ENCODE measurements around the gene NLGN1.

NLGN1 gene

DNA sequence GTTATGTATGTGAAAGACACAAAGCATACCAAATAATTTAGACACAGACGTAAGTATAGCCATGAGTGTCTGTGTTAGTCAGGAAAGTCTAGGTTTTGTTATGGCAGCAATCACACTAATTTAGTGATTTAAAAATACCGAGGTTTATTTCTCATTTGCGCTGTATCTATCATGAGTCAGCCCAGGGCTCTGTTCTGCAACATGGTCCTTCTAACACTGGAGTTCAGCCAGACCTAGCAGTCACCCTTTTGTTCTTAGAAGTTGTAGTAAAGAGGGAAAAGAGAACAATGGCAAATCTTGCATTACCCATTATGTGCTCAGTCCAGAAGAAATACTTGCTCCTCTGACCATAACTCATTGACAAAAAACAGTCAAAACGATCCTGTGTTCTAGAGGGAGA, 311.5 kb downstream of the NLGN1 start:
- DNase-seq (ENCODE audit: low read depth in 2 of 2), result no peak

DNA sequence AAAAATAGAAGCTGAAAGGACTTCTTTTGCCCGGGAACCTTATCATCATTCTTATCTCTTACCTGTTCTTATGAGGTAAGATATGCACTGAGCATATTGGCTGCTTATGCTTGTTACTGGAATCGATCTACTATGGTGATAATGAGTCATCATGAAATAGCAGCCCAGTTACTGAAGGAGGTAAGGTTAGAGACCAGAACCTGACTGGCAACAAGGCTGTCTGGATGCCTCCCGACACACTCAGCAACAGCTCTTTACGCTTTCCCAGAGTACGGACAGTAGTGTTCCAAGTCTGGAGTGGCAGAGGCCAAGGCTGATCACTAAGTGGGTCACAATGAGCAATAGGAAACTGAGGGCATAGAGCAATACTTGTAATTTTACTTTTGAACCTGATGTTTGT, 314.1 kb downstream of the NLGN1 start:
- no peak for DNase-seq (ENCODE audit: low read depth in 2 of 2)

DNA sequence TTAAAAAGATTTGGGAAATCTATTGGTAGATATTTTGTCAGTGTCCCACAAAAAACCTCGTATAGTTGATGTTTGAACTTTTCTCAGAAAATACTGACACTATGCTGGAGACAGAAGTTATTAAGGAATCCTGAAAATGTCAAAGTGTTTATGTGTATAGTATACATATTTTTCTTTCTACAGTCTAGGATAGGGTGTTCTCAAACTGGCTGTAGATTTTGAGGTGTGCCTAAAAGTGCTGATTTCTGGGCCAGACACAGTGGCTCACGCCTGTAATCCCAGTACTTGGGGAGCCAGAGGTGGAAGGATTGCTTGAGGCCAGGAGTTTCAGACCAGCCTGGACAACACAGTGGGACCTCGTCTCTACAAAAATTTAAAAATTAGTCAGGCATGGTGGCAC, 322.0 kb downstream of the NLGN1 start:
- no peak for DNase-seq (ENCODE audit: low read depth in 2 of 2)

DNA sequence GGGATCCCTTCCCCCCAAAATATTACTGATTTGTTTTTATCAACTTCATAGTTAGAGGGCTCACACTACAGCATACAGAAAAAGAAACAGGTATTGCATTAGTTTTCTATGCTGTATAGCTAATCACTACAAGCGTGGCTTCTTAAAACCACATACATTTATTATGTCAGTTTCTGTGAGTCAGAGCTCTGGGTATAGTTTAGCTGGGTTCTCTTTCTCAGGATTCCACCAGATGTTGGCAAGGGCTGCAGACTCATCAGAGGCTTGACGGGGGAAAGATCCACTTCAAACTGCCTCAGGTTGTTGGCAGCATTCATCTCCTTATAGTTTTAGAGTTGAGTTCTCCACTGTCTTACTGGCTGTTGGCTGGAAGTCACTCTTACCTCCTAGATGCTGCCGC, 328.0 kb downstream of the NLGN1 start:
- no peak for DNase-seq (ENCODE audit: low read depth in 2 of 2)

DNA sequence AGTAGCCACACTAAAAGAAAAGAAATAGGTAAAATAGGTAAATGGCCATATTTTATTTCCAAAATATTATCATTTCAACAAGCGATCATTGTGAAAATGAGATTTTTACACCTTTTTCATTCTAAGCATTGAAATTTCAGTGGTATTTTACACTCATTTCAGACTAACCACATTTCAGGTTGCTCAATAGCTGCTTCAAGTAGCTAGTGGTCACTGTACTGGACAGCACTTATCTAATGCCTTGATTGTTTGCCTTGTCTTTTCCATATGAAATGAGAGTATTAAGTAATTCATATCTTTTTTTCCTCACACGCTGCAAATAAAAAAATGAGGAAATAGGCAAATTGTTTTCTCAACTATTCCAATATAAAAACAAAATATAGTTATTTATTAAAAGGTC, 332.8 kb downstream of the NLGN1 start:
- no peak for DNase-seq (ENCODE audit: low read depth in 2 of 2)

DNA sequence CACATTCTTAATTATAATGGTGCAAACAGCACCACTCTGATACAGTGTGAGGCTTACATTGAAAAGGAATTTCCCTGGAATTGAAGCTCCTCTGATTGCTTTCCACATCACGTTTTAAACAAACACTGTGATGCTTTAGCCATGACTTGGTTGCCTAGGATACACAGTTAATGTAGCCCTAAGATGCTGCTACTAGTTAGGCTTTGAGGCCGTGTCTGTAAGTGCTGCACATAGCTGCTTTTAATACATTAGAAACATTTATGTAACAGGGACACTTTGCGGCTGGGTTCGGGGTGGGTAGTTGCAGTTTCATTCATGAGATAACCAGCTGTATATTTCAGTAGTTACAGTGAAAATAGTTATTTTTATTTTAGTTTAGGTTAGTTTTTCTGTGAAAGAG, 334.7 kb downstream of the NLGN1 start:
- DNase-seq (ENCODE audit: low read depth in 2 of 2), result no peak

DNA sequence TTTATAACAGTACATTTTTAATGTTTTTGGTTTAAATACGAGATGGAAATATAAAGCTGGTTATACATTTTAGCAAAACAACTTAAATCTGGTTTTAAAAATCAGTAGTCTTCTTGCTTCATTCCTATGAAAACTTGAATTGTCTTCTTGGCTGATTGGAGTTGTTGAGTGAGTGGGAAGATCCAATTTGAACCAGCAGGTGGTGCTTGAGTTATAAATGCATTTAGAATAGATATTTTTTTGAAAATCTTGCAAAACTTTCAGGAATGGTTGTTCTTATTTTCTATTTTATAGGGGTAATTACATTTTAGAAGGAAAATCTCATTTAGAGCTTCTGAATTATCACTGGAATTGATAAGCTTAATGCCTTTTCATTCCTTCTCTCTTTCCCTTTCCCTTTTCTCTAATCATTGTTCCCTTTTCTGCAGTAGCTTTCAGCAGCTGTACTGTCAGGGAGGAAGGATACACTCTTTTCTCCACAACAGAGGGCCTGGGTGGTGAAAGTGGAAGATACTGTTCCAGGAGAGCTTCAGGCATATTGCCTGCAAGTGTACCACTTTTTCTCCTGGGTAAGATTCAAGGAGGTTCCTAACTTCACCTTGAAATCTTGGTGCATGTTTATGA, 335.6 kb downstream of the NLGN1 start:
- DNase-seq (ENCODE audit: low read depth in 2 of 2), result no peak

DNA sequence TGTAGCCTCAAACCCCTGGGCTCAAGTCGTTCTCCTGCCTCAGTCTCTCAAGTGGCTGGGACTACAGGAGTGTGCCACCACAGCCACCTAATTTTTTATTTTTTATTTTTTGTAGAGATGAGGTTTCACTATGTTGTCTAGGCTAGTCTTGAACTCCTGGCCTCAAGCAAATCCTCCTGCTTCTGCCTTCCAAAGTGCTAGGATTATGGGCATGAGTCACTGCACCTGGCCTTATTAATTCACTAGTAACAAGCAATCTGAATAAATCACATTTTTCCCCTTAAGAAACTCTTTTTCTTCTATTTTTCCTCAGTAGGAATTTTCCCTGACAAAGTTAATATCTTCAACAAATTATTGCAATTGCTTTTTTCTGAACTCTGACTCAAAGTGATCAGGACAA, 336.9 kb downstream of the NLGN1 start:
- no peak for DNase-seq (ENCODE audit: low read depth in 2 of 2)

DNA sequence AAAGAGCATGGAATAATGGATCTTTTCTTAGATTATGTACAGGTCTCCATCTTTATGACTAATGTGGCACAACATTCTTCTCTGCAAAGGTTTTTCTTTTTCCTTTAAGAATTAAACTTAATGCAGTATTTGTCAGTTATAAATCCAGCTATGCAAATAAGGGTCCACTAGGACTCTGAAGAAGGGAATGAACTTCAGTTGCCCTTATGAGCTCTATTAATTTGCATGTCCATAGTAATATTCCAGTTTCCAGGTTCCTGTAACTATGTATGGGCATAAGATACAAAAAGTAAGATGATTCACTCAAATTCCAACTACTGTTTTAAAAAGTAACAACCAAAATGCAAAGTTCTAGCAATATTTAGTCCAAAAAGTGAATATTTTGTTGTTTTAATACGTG, 337.4 kb downstream of the NLGN1 start:
- DNase-seq (ENCODE audit: low read depth in 2 of 2), result no peak

DNA sequence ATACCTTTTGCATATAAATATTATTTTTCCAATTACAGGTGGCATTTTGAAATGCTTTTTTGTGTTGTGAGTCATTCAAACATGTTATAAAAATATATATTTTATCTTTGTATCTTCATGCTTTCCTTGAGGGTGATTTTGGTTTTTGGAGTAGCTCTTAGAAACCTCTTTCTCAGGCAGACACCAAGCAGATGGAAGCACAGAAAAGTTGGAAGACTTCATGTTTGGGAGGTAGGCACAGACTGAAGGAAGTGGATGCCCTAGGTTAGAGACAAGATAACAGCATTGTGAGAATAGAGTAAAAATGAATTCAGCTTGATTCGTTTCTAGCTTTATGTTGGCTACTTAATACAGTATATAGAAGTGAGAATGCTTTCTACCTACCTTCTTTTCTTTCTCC, 338.3 kb downstream of the NLGN1 start:
- DNase-seq (ENCODE audit: low read depth in 2 of 2), result no peak

DNA sequence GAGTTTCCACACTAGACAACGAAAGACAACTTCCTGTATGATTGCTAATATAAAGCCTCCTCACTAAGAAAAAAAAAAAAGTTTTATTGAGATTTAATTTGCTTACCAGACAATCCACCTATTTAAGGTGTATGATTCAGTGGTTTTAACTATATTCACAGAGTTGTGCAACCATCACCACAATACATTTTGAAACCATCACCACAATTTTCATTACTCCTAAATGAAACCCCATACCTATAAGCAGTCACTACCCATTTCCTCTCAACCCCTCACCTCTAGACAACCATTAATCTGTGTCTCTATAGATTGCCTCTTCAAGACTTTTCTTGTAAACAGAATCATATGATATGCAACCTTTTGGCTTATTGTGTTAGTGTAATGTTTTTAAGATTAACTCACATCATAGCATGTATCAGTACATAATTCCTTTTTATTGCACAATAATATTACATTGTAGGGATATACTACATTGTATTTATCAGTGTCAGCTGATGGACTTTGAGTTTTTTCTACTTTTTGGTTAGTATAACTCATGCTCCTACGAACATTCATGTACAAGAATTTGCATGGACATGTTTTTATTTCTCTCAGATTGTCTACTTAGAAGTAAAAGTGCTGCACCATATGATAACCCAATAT, 339.7 kb downstream of the NLGN1 start:
- DNase-seq (ENCODE audit: low read depth in 2 of 2), result no peak

DNA sequence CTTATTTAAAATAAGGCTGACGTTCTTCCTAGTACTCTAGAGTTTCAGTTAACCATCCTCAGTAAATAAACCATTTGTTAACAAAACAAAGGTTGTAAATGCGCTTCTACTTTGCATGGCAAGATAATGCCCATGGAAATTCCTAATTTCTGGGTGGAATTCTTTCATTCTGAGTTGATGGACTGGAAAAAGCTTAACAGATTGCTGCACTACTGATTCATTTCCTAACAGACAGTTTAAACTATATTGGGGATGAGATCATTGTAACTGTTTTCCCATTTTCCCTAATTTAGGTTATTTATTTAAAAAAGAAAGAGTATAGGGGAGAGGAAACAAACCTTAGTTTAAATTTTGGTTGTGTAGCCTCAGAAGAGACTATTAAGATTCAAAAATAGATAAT, 342.2 kb downstream of the NLGN1 start:
- DNase-seq (ENCODE audit: low read depth in 2 of 2), result no peak

DNA sequence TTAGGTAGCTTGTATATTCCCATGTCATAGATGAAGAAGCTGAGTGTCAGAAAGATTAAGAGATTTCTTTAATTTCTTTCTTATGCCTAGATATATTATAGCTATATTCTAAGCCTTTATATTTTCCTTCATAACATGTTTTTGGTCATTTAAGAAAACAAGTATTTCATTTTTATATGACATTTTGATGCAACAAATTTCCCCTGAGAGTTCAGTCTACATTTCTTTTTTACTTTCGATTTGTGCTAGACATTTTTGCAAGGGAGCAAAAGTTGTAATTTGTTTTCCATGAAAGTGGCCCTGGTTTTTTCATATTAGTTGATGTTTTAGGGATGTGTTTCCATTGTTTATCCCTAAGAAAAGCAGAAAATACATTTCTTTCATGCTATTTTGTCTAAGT, 344.9 kb downstream of the NLGN1 start:
- no peak for DNase-seq (ENCODE audit: low read depth in 2 of 2)

DNA sequence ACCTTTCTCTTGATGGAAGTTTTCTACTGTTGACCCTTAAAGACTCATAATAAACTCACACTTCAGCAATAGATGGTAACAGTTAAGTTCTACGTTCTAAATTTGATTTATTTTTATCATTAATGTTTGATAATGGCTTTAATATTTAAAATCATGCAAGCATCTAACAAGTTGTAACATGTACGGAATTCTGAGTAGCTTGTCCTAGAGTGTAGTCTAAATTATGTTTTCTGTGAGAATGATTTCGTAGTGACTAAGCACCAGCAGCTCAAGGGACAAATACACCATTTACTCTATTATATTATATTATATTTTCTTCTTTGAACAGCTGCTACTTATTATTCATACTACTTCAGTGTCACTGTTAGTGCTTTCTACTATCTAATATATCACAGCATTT, 345.6 kb downstream of the NLGN1 start:
- DNase-seq (ENCODE audit: low read depth in 2 of 2), result no peak

DNA sequence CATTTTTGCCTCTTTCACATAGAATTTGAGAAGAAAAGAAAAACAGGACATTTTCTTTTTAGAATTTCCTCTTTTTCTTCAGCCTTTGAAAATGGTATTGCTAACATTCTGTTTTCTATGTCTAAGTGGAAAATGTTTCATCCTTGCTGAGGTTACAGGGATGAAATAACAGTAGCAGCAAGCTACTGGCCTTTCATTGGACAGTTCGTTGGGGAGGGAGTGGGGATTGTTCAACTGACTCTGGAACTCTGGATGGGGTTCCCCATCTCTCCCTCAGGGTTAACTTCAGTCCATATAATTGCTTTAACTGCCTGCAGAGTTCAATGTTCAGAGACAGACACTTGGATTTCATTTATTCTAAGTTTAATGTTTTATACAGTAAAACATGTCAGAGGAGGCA, 346.0 kb downstream of the NLGN1 start:
- no peak for DNase-seq (ENCODE audit: low read depth in 2 of 2)

DNA sequence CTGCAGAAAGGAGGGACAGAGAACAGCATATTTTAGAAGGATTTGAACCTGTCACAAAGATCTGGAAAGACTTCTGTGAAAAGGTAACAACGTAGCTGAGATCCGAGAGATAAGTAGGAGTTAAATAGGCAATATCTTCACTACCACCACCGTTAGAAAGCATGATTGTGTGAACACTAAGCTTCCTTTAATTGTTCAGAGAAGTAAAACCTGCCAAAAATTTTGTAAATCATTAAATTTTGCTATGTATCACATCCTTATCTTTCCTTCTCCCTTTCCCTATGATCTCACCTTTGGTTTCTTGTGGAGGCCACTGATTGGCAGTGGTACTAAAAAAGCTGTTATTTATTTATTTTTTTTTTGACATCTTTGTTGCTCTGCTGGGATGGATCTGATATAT, 346.9 kb downstream of the NLGN1 start:
- no peak for DNase-seq (ENCODE audit: low read depth in 2 of 2)

DNA sequence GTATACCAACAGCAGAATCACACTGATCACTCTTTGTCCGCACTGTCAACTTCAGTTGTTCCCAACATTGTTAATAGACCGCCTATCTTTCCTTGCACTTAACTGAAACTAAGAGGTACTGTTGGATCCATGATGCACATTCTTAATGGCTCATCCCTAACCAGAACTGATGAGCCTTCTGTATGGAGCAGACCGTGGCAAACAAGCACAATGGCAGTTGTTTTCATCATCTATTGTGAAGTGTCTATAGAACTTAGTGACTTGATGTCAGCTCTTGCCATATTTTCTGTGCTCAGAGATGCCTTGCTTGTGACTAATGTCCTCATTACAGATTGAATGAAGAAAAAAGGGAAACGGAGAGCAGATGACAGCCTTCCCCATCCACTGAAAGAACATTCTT, 347.4 kb downstream of the NLGN1 start:
- DNase-seq (ENCODE audit: low read depth in 2 of 2), result no peak

DNA sequence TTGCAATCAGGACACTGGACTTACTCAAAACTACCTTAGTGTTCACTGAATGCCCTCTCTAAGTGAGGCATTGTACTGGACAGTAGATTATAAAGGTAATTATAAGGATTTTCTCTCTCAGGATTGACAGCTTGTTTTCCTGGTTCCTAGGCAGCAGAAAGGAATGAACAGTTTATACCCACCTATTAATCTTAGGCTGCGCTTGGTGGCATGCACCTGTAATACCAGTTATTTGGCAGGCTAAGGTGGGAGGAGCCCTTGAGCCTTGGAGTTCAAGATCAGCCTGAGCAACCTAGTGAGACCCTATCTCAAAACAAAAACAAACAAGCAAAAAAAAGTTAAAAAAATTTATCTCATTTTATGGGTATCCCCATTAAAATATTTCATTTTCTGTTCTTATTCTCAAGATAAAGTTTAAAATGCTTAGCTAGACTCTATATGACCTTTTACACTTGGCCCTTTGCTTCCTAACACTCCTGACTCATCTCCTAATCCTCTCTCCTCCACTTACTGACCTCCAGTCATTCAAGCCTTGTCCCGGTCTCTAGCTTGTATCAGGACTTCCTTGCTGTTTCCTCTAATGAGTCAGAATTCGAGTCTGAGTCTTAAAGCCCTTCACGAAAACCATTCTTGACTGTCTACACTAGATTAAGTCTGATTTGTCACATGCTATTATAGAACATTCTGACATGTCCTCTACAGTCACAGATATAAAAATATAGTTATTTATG, 348.6 kb downstream of the NLGN1 start:
- no peak for DNase-seq (ENCODE audit: low read depth in 2 of 2)

DNA sequence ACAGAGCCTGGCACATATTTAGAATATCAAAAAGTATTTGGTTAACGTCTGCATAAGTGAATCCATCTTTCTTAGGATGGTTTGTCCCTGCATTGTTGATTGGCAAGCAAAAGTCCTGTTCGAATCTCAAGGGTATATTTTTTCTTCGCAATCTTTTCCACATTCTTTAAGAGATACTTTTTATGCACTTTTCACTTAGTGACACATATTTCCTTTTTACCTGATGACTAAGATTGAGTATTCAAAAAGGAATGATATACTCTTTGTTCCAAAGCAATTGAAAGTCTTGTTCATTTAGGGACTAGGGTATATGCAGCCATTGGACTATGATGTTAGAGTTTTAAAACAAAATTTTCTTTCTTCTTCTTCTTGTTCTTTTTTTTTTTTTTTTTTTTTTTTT, 349.9 kb downstream of the NLGN1 start:
- no peak for DNase-seq (ENCODE audit: low read depth in 2 of 2)

DNA sequence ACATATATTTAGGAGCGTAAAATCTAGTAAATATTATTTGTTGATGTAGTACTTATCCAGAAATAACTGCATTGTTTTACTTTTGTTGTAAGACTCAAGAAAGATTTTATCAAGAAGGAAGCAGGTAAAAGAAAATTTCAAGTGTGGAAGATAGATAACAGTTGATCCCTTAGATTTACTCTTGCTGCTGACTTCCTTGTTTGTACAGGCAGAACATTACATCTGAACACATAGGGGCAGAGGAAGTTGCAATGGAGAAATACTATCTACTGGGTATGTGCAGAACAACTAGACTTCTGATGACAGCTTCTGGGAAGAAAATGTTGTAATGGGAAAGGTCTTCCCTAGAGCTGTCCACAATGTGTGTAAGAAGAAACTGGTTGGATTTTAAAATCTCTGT, 350.6 kb downstream of the NLGN1 start:
- DNase-seq (ENCODE audit: low read depth in 2 of 2), result no peak

DNA sequence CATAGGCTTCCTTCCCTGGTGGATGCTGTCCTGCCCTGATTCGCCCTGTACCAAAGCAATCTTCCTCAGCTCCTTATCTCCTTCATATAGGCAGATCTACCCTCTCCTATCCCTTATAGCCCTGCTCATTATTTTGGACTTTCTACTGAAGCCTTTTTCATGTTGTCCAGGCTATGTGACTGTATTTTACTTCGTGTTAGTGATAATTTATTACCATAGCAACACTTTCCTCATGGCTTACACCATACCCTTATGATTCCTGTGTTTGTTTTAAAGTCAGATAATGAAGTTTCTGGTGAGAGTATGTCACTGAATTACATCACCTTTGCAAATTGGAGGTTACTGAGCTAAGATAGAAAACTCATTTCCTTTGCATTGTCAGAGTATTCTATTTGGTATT, 352.6 kb downstream of the NLGN1 start:
- no peak for DNase-seq (ENCODE audit: low read depth in 2 of 2)

DNA sequence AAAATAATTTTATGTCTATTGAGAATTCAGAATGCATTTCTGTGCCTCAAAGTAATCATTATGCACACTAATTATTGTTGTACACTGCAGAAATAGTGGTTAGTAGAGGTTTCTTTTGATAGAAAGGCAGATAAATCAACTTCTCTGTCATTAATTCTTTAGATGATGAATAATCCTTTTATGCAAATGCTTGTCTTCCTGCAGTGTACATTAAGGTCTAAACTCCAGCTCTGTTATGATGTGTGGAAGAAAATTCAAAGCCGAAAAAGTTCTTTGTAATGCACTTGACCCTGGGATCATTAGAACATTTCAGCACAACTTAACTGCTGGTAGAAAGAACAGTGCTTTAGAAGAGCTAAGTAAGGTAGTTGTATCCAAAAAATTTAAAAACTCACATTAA, 353.0 kb downstream of the NLGN1 start:
- no peak for DNase-seq (ENCODE audit: low read depth in 2 of 2)

DNA sequence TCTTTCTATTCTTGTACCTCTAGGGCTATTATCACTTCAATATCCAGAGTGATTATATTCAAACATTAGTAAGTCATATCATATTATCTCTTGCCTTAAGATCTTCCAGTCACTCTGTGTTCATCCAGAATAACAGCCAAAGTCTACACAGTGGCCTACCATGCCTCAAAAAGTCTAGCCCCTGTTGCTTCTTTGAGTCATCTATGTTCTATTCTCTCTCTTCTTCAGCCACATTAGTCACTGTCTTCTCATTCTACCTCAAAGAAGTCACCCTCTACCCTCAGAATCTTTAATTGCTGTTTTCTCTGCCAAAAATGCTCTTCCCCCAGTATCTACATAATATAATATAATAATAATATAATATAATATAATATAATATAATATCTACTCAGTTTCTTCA, 356.0 kb downstream of the NLGN1 start:
- no peak for DNase-seq (ENCODE audit: low read depth in 2 of 2)

DNA sequence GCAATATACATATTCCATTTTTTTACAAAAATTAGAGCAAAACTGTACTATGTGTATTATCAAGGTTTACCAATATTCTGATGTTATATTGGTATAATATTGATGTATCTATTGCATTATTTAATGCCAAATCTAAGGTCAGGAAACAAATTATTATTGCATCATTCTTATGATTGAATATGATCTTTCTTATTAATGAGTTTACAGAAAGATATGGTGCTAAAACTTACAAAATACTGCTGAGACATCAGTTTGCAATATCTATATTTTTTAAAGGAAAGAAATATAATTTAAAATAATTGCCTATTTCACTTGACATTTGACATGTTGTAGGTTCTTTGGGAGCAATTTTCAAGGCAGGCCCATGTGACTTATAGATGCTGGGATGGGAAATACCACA, 357.6 kb downstream of the NLGN1 start:
- no peak for DNase-seq (ENCODE audit: low read depth in 2 of 2)

All from stimulated activated CD8-positive, alpha-beta memory T cell treated with anti-CD3 and anti-CD28 coated beads, Interleukin-7, amount 100 ng/mL, for 4 hours (primary cell).